RWPE1 (cell line): Measurements from ENCODE around the gene FOXQ1.

Experiments
- CTCF ChIA-PET: fragments of 350-600 bp; sonication (Branson Sonifier 250); formaldehyde crosslinking; extraction: SDS; loops from one replicate; lab custom pipeline; 2021; lab: Yijun Ruan, JAX
- POLR2A ChIA-PET: fragments of 400-600 bp; formaldehyde crosslinking; extraction: SDS; loops from one replicate; lab custom pipeline; 2020; ENCODE audit warnings: antibody characterized with exemption; ENCODE audit not compliant: low non-redundant PET; lab: Yijun Ruan, JAX
- DNase-seq: peaks from one replicate; pipeline ENCODE4 v3.0.0; 2012; ENCODE audit warnings: low spot score
- H3K27ac ChIP-seq: fragments of 450-650 bp; 2 replicates; pipeline ENCODE4 v1.5.1; 2017
- CTCF ChIP-seq: fragments of 450-650 bp; conservative IDR thresholded peaks from 2 replicates; pipeline ENCODE4 v1.5.1; 2017; ENCODE audit warnings: low read depth, mild to moderate bottlenecking

Gene FOXQ1

GRCh38 chr6:1287103-1287591 lies 24.8 kb upstream of the FOXQ1 start:
- DNase-seq: peak; percentile 89
- peak overlapping the region; percentile 81 for H3K27ac ChIP-seq
- CTCF ChIA-PET: interaction anchor here (0.7 kb wide), 1 partner anchor 64 kb away, joined by 3 read pairs; no protein-coding TSS in a partner anchor
- POLR2A ChIA-PET: no interaction called here
- no peak for TF ChIP-seq CTCF

GRCh38 chr6:1290086-1290485 lies 21.8 kb upstream of the FOXQ1 start:
- DNase-seq: no peak
- no peak overlapping the region for H3K27ac ChIP-seq
- TF ChIP-seq CTCF: no peak
- CTCF ChIA-PET: no interaction called here
- POLR2A ChIA-PET: no interaction called here

- ChIA-PET CTCF (no interaction called here), POLR2A (no interaction called here)
- DNase-seq: no peak
- no peak for TF ChIP-seq CTCF
- H3K27ac ChIP-seq: no peak overlapping the region
Observed at GRCh38 chr6:1290805-1291204, 21.1 kb upstream of the FOXQ1 start.

GRCh38 chr6:1291381-1291780 lies 20.5 kb upstream of the FOXQ1 start:
- CTCF ChIA-PET: no interaction called here
- TF ChIP-seq CTCF: no peak
- POLR2A ChIA-PET: no interaction called here
- H3K27ac ChIP-seq: no peak overlapping the region
- DNase-seq: no peak

GRCh38 chr6:1295420-1295819 lies 16.5 kb upstream of the FOXQ1 start:
- ChIA-PET CTCF (interaction anchor here (0.6 kb wide), 1 partner anchor 10 kb away, joined by 3 read pairs; no protein-coding TSS in a partner anchor), POLR2A (no interaction called here)
- TF ChIP-seq CTCF: no peak
- H3K27ac ChIP-seq: no peak overlapping the region
- DNase-seq: no peak

- no peak overlapping the region for H3K27ac ChIP-seq
- DNase-seq: no peak
- no peak for TF ChIP-seq CTCF
- ChIA-PET POLR2A (no interaction called here), CTCF (interaction anchor here (0.6 to 0.7 kb wide), 2 partner anchors 30 to 68 kb away, joined by 3 to 4 read pairs; no protein-coding TSS in a partner anchor)
Observed at GRCh38 chr6:1296079-1296478, 15.8 kb upstream of the FOXQ1 start.
